ENCODE data around the gene RNASEL.

Gene RNASEL

DNA sequence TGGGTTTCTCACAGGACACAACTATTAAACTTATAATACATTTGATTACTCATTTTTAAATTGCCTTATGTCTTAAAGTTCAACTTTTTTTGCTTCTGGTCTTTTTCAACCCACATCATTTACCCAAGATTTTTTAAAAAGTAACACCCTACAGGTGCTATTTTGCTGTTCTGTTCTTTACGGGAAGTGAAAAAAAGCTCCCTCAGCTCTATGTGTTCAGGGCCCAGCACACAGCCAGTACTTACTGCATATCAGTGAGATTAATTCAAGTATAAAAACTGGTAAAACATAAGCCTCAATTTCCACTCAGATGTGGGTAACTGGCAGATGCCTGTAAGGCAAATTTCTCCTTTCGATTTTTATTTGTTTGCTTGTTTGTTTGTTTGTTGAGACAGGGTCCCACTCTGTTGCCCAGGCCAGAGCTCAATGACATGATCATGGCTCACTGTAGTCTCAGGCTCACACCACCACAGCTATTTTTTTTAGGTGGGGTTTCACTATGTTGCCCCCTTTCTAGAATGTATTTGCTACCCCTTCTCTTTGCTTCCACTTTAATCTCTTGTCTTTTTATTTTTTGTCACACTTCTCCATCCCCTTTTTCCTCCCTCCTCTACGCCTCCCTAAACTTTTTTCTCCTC, 20.3 kb downstream of the RNASEL start:
- in situ Hi-C loops (cut with HindIII; ENCODE audit: low sequenced_read_pairs): no loop called here
- TF ChIP-seq, protein P1, sequence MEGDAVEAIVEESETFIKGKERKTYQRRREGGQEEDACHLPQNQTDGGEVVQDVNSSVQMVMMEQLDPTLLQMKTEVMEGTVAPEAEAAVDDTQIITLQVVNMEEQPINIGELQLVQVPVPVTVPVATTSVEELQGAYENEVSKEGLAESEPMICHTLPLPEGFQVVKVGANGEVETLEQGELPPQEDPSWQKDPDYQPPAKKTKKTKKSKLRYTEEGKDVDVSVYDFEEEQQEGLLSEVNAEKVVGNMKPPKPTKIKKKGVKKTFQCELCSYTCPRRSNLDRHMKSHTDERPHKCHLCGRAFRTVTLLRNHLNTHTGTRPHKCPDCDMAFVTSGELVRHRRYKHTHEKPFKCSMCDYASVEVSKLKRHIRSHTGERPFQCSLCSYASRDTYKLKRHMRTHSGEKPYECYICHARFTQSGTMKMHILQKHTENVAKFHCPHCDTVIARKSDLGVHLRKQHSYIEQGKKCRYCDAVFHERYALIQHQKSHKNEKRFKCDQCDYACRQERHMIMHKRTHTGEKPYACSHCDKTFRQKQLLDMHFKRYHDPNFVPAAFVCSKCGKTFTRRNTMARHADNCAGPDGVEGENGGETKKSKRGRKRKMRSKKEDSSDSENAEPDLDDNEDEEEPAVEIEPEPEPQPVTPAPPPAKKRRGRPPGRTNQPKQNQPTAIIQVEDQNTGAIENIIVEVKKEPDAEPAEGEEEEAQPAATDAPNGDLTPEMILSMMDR (IDR thresholded peaks at IDR 0.05; ENCODE audit: low read depth, low read length): no peak
- no peak for DNase-seq (ENCODE audit: low read depth, low spot score)
- H3K4me3 ChIP-seq (ENCODE audit: low read depth, low read length): no peak overlapping the region

DNA sequence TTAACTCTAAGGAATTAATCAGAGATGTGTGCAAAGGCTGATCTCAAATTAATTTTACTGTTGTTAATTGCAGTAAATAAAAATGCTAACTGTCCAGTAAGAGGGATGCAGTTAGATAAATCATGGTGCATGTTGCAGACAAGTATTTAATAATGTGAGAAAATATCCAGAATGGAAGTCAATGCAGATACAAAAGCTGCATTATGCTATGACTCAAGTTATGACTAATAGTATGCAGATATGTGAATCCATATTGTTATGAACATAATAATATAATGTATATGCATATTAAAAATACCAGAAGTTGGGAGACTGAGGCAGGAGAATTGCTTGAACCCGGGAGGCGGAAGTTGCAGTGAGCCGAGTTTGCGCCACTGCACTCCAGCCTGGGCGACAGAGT, 21.4 kb downstream of the RNASEL start:
- DNase-seq (ENCODE audit: low read depth, low spot score): no peak
- TF ChIP-seq, protein P1 (IDR thresholded peaks at IDR 0.05; ENCODE audit: low read depth, low read length): no peak
- in situ Hi-C loops (cut with HindIII; ENCODE audit: low sequenced_read_pairs): no loop called here
- no peak overlapping the region for H3K4me3 ChIP-seq (ENCODE audit: low read depth, low read length)

DNA sequence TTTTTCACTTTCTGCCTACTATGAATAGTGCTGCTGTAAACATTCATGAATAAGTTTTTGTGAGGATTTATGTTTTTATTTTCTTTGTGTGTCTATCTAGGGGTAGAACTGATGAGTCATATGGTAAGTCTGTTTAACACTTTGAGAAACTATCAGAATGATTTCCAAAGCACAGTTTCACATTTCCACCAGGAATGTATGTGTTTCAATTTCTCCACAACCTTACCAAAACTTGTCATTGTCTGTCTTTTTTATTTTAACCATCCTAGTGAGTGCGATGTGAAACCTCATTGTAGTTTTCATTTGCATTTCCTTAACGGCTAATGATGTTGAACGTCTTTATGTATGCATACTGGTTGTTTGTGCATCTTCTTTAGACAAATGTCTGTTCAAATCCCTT, 23.5 kb downstream of the RNASEL start:
- H3K4me3 ChIP-seq (ENCODE audit: low read depth, low read length): no peak overlapping the region
- TF ChIP-seq, protein P1 (IDR thresholded peaks at IDR 0.05; ENCODE audit: low read depth, low read length): no peak
- in situ Hi-C loops (cut with HindIII; ENCODE audit: low sequenced_read_pairs): no loop called here
- no peak for DNase-seq (ENCODE audit: low read depth, low spot score)

DNA sequence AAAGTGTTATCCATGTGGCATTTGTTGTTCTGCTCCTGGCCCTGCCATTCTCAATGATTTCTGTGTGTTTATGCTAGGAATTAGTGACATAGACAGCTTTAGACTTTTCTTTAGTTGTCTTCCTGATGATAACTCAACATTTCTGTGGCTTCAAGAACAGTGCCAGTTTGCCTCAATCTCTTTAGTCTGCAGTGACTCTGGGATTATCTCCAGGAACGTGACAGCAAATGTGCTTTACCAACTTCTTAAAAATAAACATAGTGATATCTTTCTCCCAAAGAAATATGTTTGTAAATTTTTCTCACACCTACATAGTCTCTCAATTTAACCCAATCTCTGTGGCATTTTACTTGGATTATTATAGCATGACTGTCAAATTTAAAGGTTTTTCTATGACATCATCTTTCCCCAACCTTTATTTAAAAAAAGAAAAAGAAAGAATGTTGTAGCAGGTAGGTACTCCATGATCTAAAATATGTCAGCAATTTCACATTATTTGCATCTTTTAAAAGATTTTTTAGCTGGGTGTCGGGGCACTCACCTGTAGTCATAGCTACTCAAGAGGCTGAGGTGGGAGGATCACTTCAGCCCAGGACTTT, 24.6 kb downstream of the RNASEL start:
- in situ Hi-C loops (cut with HindIII; ENCODE audit: low sequenced_read_pairs): no loop called here
- TF ChIP-seq, protein P1 (IDR thresholded peaks at IDR 0.05; ENCODE audit: low read depth, low read length): no peak
- H3K4me3 ChIP-seq (ENCODE audit: low read depth, low read length): no peak overlapping the region
- no peak for DNase-seq (ENCODE audit: low read depth, low spot score)

DNA sequence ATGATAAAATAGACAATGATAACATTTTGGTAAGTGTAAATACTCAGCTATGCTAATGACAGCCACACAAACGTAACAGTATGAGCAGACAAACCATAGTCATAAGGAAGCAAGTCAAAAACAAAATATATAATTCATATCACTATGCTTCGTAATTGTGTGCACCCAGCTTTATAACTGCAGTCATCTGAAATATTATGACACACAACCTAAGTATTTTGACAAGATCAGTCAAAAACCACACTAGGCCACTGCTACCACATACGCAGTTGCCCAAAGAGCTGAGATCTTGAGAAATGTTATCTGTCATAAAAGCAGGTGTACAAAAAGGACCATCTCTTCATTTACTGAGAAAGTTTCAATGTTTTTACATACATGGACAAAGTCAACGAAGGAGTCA, 26.0 kb downstream of the RNASEL start:
- H3K4me3 ChIP-seq (ENCODE audit: low read depth, low read length): no peak overlapping the region
- no peak for DNase-seq (ENCODE audit: low read depth, low spot score)
- TF ChIP-seq, protein P1 (IDR thresholded peaks at IDR 0.05; ENCODE audit: low read depth, low read length): no peak
- in situ Hi-C loops (cut with HindIII; ENCODE audit: low sequenced_read_pairs): no loop called here

DNA sequence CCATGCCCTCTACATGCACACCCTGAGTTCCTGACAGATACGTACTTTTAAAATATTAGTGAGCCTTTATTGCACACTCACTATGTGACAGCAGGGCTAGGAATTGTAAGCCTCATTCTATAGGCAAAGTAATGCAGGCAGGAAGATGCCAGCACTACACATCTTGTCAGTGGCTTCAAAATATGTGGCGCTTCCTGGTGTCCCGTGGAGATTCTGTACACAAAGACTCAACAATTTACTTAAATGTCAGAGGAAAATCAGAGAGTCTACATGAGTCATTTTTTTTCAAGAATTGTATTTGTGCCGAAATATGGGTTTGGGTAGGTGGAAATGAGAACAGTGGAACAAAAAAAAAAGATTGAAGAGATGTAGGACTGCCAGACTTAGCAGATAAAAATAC, 27.6 kb downstream of the RNASEL start:
- no peak for DNase-seq (ENCODE audit: low read depth, low spot score)
- in situ Hi-C loops (cut with HindIII; ENCODE audit: low sequenced_read_pairs): no loop called here
- no peak overlapping the region for H3K4me3 ChIP-seq (ENCODE audit: low read depth, low read length)
- TF ChIP-seq, protein P1 (IDR thresholded peaks at IDR 0.05; ENCODE audit: low read depth, low read length): no peak

Measured in astrocyte of the spinal cord (primary cell).